AG04449 (cell line): ENCODE results near the gene CENPC.
"Not testable (repeated sequence)": the region's sequence is repeated elsewhere in the genome, so short reads cannot be mapped to it uniquely, and the experiment has no call there.

Source experiments
- CTCF ChIA-PET: fragments of 350-600 bp; formaldehyde crosslinking; extraction: SDS; loops from one replicate; lab custom pipeline; 2021; ENCODE audit warnings: antibody characterized with exemption; lab: Yijun Ruan, JAX
- POLR2A ChIA-PET: fragments of 400-600, 350-600 bp; formaldehyde crosslinking; extraction: SDS; loops from one replicate; lab custom pipeline; 2020; ENCODE audit warnings: antibody characterized with exemption, inconsistent platforms; lab: Yijun Ruan, JAX
- DNase-seq: peaks from one replicate; pipeline ENCODE4 v3.0.0-alpha.2; 2010; ENCODE audit warnings: low read depth, low spot score
- H3K4me3 ChIP-seq: 2 replicates; pipeline ENCODE4 v1.5.1; 2011; ENCODE audit warnings: low read depth, mild to moderate bottlenecking, control low read depth, low read length
- CTCF ChIP-seq: IDR thresholded peaks from one replicate; pipeline ENCODE4 v1.5.1; 2011; ENCODE audit warnings: mild to moderate bottlenecking, moderate library complexity, low read length, control low read depth, inconsistent platforms; ENCODE audit not compliant: insufficient read depth; ENCODE audit errors: missing control alignments

CENPC gene

GRCh38 chr4:67555447-67555846, 10.1 kb upstream of the CENPC start:
- no peak for TF ChIP-seq CTCF
- ChIA-PET POLR2A (no interaction called here), CTCF (no interaction called here)
- DNase-seq, result no peak
- no peak overlapping the region for H3K4me3 ChIP-seq

GRCh38 chr4:67554096-67554495, 8.8 kb upstream of the CENPC start:
- ChIA-PET POLR2A (no interaction called here), CTCF (no interaction called here)
- TF ChIP-seq CTCF, result no peak
- no peak overlapping the region for H3K4me3 ChIP-seq
- no peak for DNase-seq

- DNase-seq, CTCF ChIA-PET, H3K4me3 ChIP-seq, POLR2A ChIA-PET: not testable (repeated sequence)
Measured at GRCh38 chr4:67552146-67552792, 7.0 kb upstream of the CENPC start.

GRCh38 chr4:67550857-67551256, 5.6 kb upstream of the CENPC start:
- DNase-seq, result no peak
- TF ChIP-seq CTCF, result no peak
- CTCF ChIA-PET, result no interaction called here
- POLR2A ChIA-PET, result no interaction called here
- H3K4me3 ChIP-seq, result no peak overlapping the region

GRCh38 chr4:67550451-67550850, 5.1 kb upstream of the CENPC start:
- POLR2A ChIA-PET, result no interaction called here
- no peak overlapping the region for H3K4me3 ChIP-seq
- no peak for TF ChIP-seq CTCF
- CTCF ChIA-PET, result interaction anchor here (0.7 kb wide), 1 partner anchor 34 kb away, joined by 3 read pairs; no protein-coding TSS in a partner anchor
- DNase-seq, result no peak

- POLR2A ChIA-PET, result no interaction called here
Measured at GRCh38 chr4:67549123-67549522, 3.8 kb upstream of the CENPC start.

More at GRCh38 chr4:67549123-67549522, 3.8 kb upstream of the CENPC start:
- no peak for TF ChIP-seq CTCF
- CTCF ChIA-PET, result no interaction called here
- H3K4me3 ChIP-seq, result no peak overlapping the region
- DNase-seq, result no peak
